Lung (tissue), 12 donors: ENCODE measurements around the gene OR10A4. TPM values are rescaled to one million over a fixed set of nuclear protein-coding genes. Genes with fewer than 3 reads are reported as not detected.

ENCODE experiments used
- ATAC-seq: fragments of 200-7000 bp; cut with Tn5 transposase; one replicate; pipeline ENCODE4 v1.9.1; 2020; ENCODE audit warnings: moderate number of reproducible peaks; ENCODE audit not compliant: insufficient read depth, low FRiP score
- DNase-seq, 3 donors: peaks; one replicate each; pipeline ENCODE4 v3.0.0-alpha.2; 2013 to 2017
- H3K27ac ChIP-seq, 2 donors: one replicate each; pipeline ENCODE4 v1.5.1; 2013; ENCODE audit warnings: mild to moderate bottlenecking in 2 of 2, moderate library complexity in 2 of 2, control low read depth in 1 of 2, inconsistent platforms in 1 of 2, low read depth in 1 of 2, low read length in 1 of 2
- H3K27me3 ChIP-seq, 3 donors: one replicate each; pipeline ENCODE4 v1.5.1; 2013; ENCODE audit warnings: low read length in 2 of 3; ENCODE audit not compliant: control insufficient read depth in 3 of 3, insufficient read depth in 3 of 3
- H3K36me3 ChIP-seq, 4 donors: one replicate each; pipeline ENCODE4 v1.5.1; 2013; ENCODE audit warnings: low read length in 4 of 4, mild to moderate bottlenecking in 1 of 4, moderate library complexity in 1 of 4; ENCODE audit not compliant: control insufficient read depth in 4 of 4, insufficient read depth in 4 of 4
- H3K4me1 ChIP-seq, 5 donors: one replicate each; pipeline ENCODE4 v1.5.1; 2013; ENCODE audit warnings: low read length in 5 of 5, mild to moderate bottlenecking in 2 of 5, moderate library complexity in 1 of 5; ENCODE audit not compliant: control insufficient read depth in 5 of 5, insufficient read depth in 5 of 5
- H3K4me3 ChIP-seq: one replicate; pipeline ENCODE4 v1.5.1; 2013; ENCODE audit warnings: mild to moderate bottlenecking, control low read depth, moderate library complexity
- H3K9ac ChIP-seq, 2 donors: one replicate each; pipeline ENCODE4 v1.5.1; 2013; ENCODE audit warnings: low read length in 2 of 2, control low read depth in 1 of 2; ENCODE audit not compliant: insufficient read depth in 1 of 2
- H3K9me3 ChIP-seq, 4 donors: one replicate each; pipeline ENCODE4 v1.5.1; 2013; ENCODE audit warnings: low read length in 3 of 4, mild to moderate bottlenecking in 1 of 4, moderate library complexity in 1 of 4; ENCODE audit not compliant: control insufficient read depth in 4 of 4, insufficient read depth in 3 of 4
- WGBS, 2 donors: extraction: QIAGEN DNeasy Blood & Tissue Kit; methylation state at CpG; one replicate each; pipeline ENCODE4 v1.1.7; 2013; 5-methylcytosine and 5-hydroxymethylcytosine counted together
- polyA plus RNA-seq, 2 donors: library from polyadenylated mRNA; stranded (reverse); fragments of 200-250 nt; gene quantifications; one replicate each; pipeline ENCODE4 v1.2.1, GENCODE V29; 2013
- total RNA-seq, 2 donors: library from RNA; depleted of rRNA in 1 of 2; stranded (reverse); fragments of >200 nt in 1 of 2; gene quantifications; one replicate each; pipeline ENCODE4 v1.2.1, GENCODE V29; 2014 to 2021
- TF ChIP-seq, protein P1 (sequence below): IDR thresholded peaks from 2 replicates; pipeline ENCODE4 v1.5.1; 2012; ENCODE audit warnings: mild to moderate bottlenecking; ENCODE audit errors: control extremely low read depth, extremely low read depth
- donor health status: control.
- donor health status: control.
- donor health status: Bipolar disorder and iron deficiency.
- donor health status: healthy.
- donor health status: DM: yes; HTN: yes; CAD: no.

Gene OR10A4
- total and polyA plus RNA-seq, 4 donors = not detected

DNA sequence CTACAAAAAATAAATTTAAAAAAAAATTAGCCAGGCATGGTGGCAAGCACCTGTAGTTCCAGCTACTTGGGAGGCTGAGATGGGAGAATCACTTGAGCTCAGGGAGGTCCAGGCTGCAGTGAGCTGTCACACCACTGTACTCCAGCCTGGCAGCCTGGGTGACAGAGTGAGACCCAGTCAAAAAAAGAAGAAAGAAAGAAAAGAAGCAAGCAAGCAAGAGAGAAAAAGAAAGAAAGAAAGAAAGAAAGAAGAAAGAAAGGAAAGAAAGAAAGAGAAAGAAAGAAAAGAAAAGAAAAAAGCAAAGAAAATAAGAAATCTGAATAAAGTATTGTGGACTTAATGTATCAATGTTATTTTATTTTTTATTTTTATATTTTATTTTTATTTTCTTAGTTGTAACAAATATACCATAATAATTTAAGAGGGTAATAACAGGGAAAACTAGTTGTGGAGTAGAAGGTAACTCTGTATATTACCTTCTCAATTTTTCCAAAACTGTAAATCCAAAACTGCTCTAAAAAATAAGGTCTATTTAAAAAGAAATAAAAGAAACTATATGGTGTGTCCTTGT, 48.7 kb downstream of the OR10A4 start:
- H3K9me3 ChIP-seq = no peaks in the 10 kb centered on the region
- TF ChIP-seq, protein P1, sequence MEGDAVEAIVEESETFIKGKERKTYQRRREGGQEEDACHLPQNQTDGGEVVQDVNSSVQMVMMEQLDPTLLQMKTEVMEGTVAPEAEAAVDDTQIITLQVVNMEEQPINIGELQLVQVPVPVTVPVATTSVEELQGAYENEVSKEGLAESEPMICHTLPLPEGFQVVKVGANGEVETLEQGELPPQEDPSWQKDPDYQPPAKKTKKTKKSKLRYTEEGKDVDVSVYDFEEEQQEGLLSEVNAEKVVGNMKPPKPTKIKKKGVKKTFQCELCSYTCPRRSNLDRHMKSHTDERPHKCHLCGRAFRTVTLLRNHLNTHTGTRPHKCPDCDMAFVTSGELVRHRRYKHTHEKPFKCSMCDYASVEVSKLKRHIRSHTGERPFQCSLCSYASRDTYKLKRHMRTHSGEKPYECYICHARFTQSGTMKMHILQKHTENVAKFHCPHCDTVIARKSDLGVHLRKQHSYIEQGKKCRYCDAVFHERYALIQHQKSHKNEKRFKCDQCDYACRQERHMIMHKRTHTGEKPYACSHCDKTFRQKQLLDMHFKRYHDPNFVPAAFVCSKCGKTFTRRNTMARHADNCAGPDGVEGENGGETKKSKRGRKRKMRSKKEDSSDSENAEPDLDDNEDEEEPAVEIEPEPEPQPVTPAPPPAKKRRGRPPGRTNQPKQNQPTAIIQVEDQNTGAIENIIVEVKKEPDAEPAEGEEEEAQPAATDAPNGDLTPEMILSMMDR = no peak
- H3K27ac ChIP-seq = no peak overlapping the region
- H3K36me3 ChIP-seq = no peaks in the 10 kb centered on the region
- H3K4me1 ChIP-seq = peaks cover 0 to 12% (median 3%) of the 10 kb centered on the region in 5 donors
- ATAC-seq = no peak
- H3K9ac ChIP-seq = no peak overlapping the region
- H3K4me3 ChIP-seq = no peak overlapping the region
- DNase-seq = no peak
- H3K27me3 ChIP-seq = peaks cover 0 to 12% (median 0%) of the 10 kb centered on the region in 3 donors

DNA sequence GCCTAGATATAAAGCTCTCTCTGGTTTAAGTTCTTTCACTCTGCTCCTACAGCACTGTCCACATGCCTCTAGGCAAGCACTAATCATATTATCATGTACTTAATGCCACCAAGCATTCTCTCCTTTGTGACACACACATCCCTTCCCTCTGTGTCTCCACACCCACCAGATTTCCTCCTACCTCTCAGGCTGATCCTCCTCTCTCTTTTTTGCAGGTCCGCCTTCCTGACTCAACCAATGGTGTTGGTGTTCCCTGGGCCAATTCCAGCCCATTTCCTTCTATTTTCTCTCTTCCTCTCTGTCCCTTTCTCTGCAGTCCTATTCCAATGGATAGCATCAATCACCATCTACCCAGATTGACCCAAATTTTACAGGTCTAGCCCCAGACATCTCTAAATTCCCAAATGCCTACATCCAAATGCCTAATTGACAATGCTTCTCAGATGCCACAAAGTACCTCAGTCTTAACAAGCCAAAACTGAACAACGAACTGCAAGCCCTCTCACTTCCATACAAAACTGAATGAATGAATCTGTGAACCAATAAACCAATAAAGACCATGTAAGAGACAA, 49.3 kb downstream of the OR10A4 start:
- H3K27ac ChIP-seq = no peak overlapping the region
- H3K36me3 ChIP-seq = no peaks in the 10 kb centered on the region
- H3K27me3 ChIP-seq = peaks cover 0 to 12% (median 0%) of the 10 kb centered on the region in 3 donors
- no peak overlapping the region for H3K4me3 ChIP-seq
- peaks cover 0 to 12% (median 3%) of the 10 kb centered on the region in 5 donors for H3K4me1 ChIP-seq
- H3K9ac ChIP-seq = no peak overlapping the region
- no peak for ATAC-seq
- TF ChIP-seq, protein P1 = no peak
- no peaks in the 10 kb centered on the region for H3K9me3 ChIP-seq
- WGBS, 2 donors = 59 to 64% methylated on average over 2 of the region's 2 CpGs
- peak in 1 of 3 donors; percentile 3 for DNase-seq

DNA sequence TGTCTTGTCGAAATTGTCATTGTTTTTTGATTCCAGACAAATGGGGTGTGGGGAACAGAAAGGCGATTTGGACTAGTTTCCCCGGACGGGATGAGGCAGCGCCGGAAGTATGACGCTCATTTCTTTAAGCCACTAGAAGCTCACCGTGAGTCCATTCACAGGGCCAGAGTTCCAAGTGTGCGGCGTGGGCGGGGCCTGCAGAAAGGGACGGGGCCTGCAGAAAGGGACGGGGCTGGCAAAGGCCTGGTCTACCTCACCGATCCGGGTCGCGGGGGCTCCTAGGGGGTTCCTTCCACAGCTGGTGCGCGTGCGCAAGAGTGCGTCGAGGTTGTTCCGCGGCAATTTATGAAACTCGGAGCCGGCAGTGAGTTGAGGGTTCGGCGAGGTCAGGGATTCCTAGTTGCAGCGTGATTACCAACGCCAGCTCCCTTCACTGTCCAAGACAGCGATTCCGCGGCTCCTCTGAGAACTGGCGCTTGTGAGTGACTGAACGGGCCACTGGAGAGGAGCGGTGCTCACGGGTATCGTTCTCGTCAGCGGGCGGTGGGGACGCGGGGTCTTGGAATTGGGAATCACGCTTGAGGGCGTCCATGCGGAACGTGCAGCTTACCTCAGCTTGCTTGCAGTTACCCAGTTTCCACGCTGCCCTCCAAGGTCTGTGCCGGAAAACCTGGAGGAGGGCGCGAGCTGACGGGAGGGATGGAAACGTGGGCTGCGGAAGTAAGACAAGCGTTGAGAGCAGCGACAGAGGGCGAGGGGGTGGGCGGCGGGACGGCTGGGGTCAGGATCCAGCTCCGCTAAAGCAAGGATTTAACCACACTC, 50.0 kb downstream of the OR10A4 start, which contains the start of gene ZNF215:
TSS of gene ZNF215 (plus strand) at position 219 of the 822 bp plus-strand sequence. CDS start 5,847 bp downstream, outside the sequence.
- peak within 1 kb of the TSS; percentile 0 to 52 for H3K9ac ChIP-seq
- TF ChIP-seq, protein P1 = no peak
- WGBS, 2 donors = 1 to 2% methylated on average over 61 of the region's 61 CpGs

More for the DNA sequence above, 50.0 kb downstream of the OR10A4 start, which contains the start of gene ZNF215:
- peaks cover 0 to 12% (median 3%) of the 10 kb centered on the region in 5 donors for H3K4me1 ChIP-seq
- peak within 1 kb of the TSS; percentile 20 for H3K4me3 ChIP-seq
- no peaks in the 10 kb centered on the region for H3K9me3 ChIP-seq
- H3K27me3 ChIP-seq = peaks cover 0 to 12% (median 0%) of the 10 kb centered on the region in 3 donors
- H3K27ac ChIP-seq = no peak within 1 kb of the TSS
- DNase-seq (peak; percentile 47 to 73 (median 55)), ATAC-seq (peak; percentile 81)
- H3K36me3 ChIP-seq = no peaks in the 10 kb centered on the region
